Heart left ventricle (tissue), 13 donors: ENCODE results near the gene MGMT.

ENCODE experiments used
- CTCF ChIP-seq, 12 donors: fragments of 200-600 bp; sonication (generic) in 4 of 12; IDR thresholded peaks; one replicate each; pipeline versions ENCODE4 v1.5.0 to v1.8.0; 2018 to 2022; ENCODE audit warnings: antibody characterized with exemption in 12 of 12, mild to moderate bottlenecking in 5 of 12
- POLR2A ChIP-seq, 2 donors: fragments of 450-650 bp; IDR thresholded peaks; one replicate each; pipeline ENCODE4 v1.6.1; 2017; ENCODE audit warnings: antibody characterized with exemption in 2 of 2, mild to moderate bottlenecking in 2 of 2, moderate library complexity in 2 of 2
- donor health status: ischemic (EF 13 %, LVEDD 7.1; RV severe dilation, severe dysfunction).
- donor health status: DM: no; HTN: yes; CAD: no.
- donor health status: DM: no; HTN: no; CAD: no.
- donor health status: ischemic (EF 25% LVEDD 6.9; RV normal size, moderate dysfunction).
- donor health status: ischemic (EF 25% LVEDD 5.7; RV mildly dilated, moderate dysfunction).
- donor health status: ischemic (EF 35%, LVEDD 5.7; RV mildly dilated, moderate dysfunction).
- donor health status: nonischemic (EF 11% LVEDD 7.7; RV severe dilation, severe dysfunction).
- donor health status: DM: yes; HTN: yes; CAD: no.
- donor health status: PGD.
- donor health status: ischemic (EF 29% LVEDD 5.4; RV normal size, mild dysfunction).
- donor health status: nonischemic (EF 23%, LVEDD 6.1; RV moderate dilation, normal function).

- no peak for TF ChIP-seq CTCF (IDR thresholded peaks at IDR 0.05)
- no peak for TF ChIP-seq POLR2A (IDR thresholded peaks at IDR 0.05)
Measured at GRCh38 chr10:129470103-129470851, 3.2 kb downstream of the MGMT start.
